B cell (primary cell): Measurements from ENCODE around the gene RNASE3. TPM values are rescaled to one million over a fixed set of nuclear protein-coding genes. Genes with fewer than 3 reads are reported as not detected.
A peak's percentile ranks its signal among the peaks of the same experiment; 100 is the strongest.
"Not testable (repeated sequence)": the region's sequence is repeated elsewhere in the genome, so short reads cannot be mapped to it uniquely, and the experiment has no call there.

Experiments
- ATAC-seq: fragments of 200-7000 bp; cut with Tn5 transposase; one replicate; pipeline ENCODE4 v1.10.0; 2021; ENCODE audit warnings: low read depth, mild to moderate bottlenecking, moderate number of reproducible peaks, moderate library complexity
- CTCF ChIA-PET: fragments of 350-600 bp; sonication (Branson Sonifier 250); formaldehyde crosslinking; loops from one replicate; lab custom pipeline; 2021; ENCODE audit warnings: antibody characterized with exemption, inconsistent platforms; lab: Charles Lee
- POLR2A ChIA-PET: fragments of 350-600 bp; sonication (Branson Sonifier 250); formaldehyde crosslinking; loops from one replicate; lab custom pipeline; 2021; ENCODE audit warnings: antibody characterized with exemption; lab: Charles Lee
- DNase-seq: peaks from one replicate; pipeline ENCODE4 v3.0.0; 2013
- H2AFZ ChIP-seq: 2 replicates; pipeline ENCODE4 v1.6.1; 2012; ENCODE audit warnings: mild to moderate bottlenecking, low read depth, low read length; ENCODE audit not compliant: insufficient read depth, poor library complexity, severe bottlenecking
- H3K27ac ChIP-seq, 2 donors: 1 replicate in 1 of 2; 2 replicates in 1 of 2; pipeline ENCODE4 v1.5.1; 2012 to 2013; ENCODE audit warnings: low read length in 2 of 2, mild to moderate bottlenecking in 2 of 2, moderate library complexity in 1 of 2
- H3K27me3 ChIP-seq, 4 experiments: fragments of 200-600 bp in 1 of 4; sonication (generic) in 1 of 4; replicated peaks in 1 of 4; 1 replicate in 2 of 4; 2 replicates in 2 of 4; pipeline versions ENCODE4 v1.6.1 to v1.7.0; 2013 to 2016; ENCODE audit warnings: low read length in 3 of 4, mild to moderate bottlenecking in 2 of 4, mixed read lengths in 1 of 4, moderate library complexity in 1 of 4; ENCODE audit not compliant: insufficient read depth in 4 of 4, control insufficient read depth in 3 of 4; ENCODE audit errors: control extremely low read depth in 1 of 4
- H3K36me3 ChIP-seq, 2 experiments: replicated peaks in 1 of 2; 1 replicate in 1 of 2; 2 replicates in 1 of 2; pipeline versions ENCODE4 v1.6.1 to v1.7.1; 2013; ENCODE audit warnings: low read length in 1 of 2; ENCODE audit not compliant: insufficient read depth in 2 of 2, control insufficient read depth in 1 of 2; ENCODE audit errors: control extremely low read depth in 1 of 2, extremely low read depth in 1 of 2
- H3K4me1 ChIP-seq, 2 donors: fragments of 200-600 bp in 1 of 2; sonication (generic) in 1 of 2; 1 replicate in 1 of 2; 2 replicates in 1 of 2; pipeline versions ENCODE4 v1.5.1 to v1.6.1; 2013 to 2017; ENCODE audit warnings: low read length in 2 of 2; ENCODE audit not compliant: control insufficient read depth in 2 of 2, insufficient read depth in 2 of 2
- H3K4me2 ChIP-seq: replicated peaks from 2 replicates; pipeline ENCODE3; 2012; ENCODE audit warnings: mild to moderate bottlenecking, low read depth, low read length; ENCODE audit not compliant: poor library complexity, severe bottlenecking
- H3K4me3 ChIP-seq, 5 experiments: fragments of 200-600 bp in 1 of 5; sonication (generic) in 1 of 5; 1 replicate in 3 of 5; 2 replicates in 2 of 5; pipeline versions ENCODE4 v1.5.1 to v1.7.0; 2011 to 2016; ENCODE audit warnings: low read length in 4 of 5, mild to moderate bottlenecking in 4 of 5, low read depth in 2 of 5, control low read depth in 1 of 5, moderate library complexity in 1 of 5; ENCODE audit not compliant: insufficient read depth in 1 of 5; ENCODE audit errors: control extremely low read depth in 1 of 5, extremely low read depth in 1 of 5
- H3K79me2 ChIP-seq: fragments of 200-600 bp; sonication (generic); one replicate; pipeline ENCODE4 v1.6.0; 2016; ENCODE audit warnings: low read length; ENCODE audit not compliant: control insufficient read depth, insufficient read depth
- H3K9ac ChIP-seq: fragments of 200-600 bp; sonication (generic); 2 replicates; pipeline ENCODE4 v1.6.1; 2017; ENCODE audit warnings: mild to moderate bottlenecking, low read length, moderate library complexity
- H3K9me3 ChIP-seq, 3 donors: one replicate each; pipeline versions ENCODE4 v1.6.1 to v1.7.1; 2013; ENCODE audit warnings: low read length in 2 of 3; ENCODE audit not compliant: control insufficient read depth in 2 of 3, insufficient read depth in 1 of 3; ENCODE audit errors: control extremely low read depth in 1 of 3
- H4K20me1 ChIP-seq: 2 replicates; pipeline ENCODE4 v1.6.0; 2012; ENCODE audit warnings: mild to moderate bottlenecking, low read length; ENCODE audit not compliant: insufficient read depth, control insufficient read depth, poor library complexity, severe bottlenecking
- H3K27ac Mint-ChIP-seq: one replicate; pipeline ENCODE4 v1.8.0; 2021; ENCODE audit warnings: mixed read lengths
- H3K27me3 Mint-ChIP-seq: one replicate; pipeline ENCODE4 v1.8.0; 2021; ENCODE audit warnings: mixed read lengths
- H3K4me1 Mint-ChIP-seq: one replicate; pipeline ENCODE4 v1.8.0; 2021; ENCODE audit warnings: mixed read lengths
- H3K4me3 Mint-ChIP-seq: one replicate; pipeline ENCODE4 v1.8.0; 2021; ENCODE audit warnings: mixed read lengths
- H3K9me3 Mint-ChIP-seq: one replicate; pipeline ENCODE4 v1.8.0; 2022; ENCODE audit warnings: mixed read lengths; ENCODE audit not compliant: insufficient read depth
- EZH2 ChIP-seq: IDR thresholded peaks from 2 replicates; pipeline ENCODE4 v1.6.1; 2012; ENCODE audit warnings: borderline replicate concordance, low read depth, mild to moderate bottlenecking, moderate library complexity, low read length; ENCODE audit not compliant: insufficient read depth, poor library complexity, severe bottlenecking
- WGBS: methylation state at CpG from one replicate; pipeline ENCODE4 v1.1.5; 2013; ENCODE audit warnings: missing lambda C conversion rate; ENCODE audit not compliant: insufficient coverage; 5-methylcytosine and 5-hydroxymethylcytosine counted together
- intact Hi-C: fragments of 100-400 bp; cut with micrococcal nuclease; formaldehyde crosslinking; loops from one replicate; pipeline ENCODE4 v1.10.0; 2022
- polyA minus RNA-seq: library from RNA; depleted of rRNA, polyadenylated mRNA; stranded (reverse); fragments of >200 nt; gene quantifications from 2 replicates; pipeline ENCODE4 v1.2.3, GENCODE V29; 2012
- polyA plus RNA-seq: library from polyadenylated mRNA; depleted of rRNA; stranded (reverse); fragments of >200 nt; gene quantifications from 2 replicates; pipeline ENCODE4 v1.2.3, GENCODE V29; 2012
- total RNA-seq, 2 donors: library from RNA; stranded (reverse); fragments of 120-200 nt in 1 of 2; gene quantifications; 1 replicate in 1 of 2; 2 replicates in 1 of 2; pipeline versions ENCODE4 v1.2.3 to v1.2.4, GENCODE V29; 2013 to 2022

The RNASE3 gene
- not detected in 2 replicates for total RNA-seq
- 0.12 TPM for total RNA-seq (2013)
- polyA plus RNA-seq, result not detected in 2 replicates
- not detected in 2 replicates for polyA minus RNA-seq

DNA sequence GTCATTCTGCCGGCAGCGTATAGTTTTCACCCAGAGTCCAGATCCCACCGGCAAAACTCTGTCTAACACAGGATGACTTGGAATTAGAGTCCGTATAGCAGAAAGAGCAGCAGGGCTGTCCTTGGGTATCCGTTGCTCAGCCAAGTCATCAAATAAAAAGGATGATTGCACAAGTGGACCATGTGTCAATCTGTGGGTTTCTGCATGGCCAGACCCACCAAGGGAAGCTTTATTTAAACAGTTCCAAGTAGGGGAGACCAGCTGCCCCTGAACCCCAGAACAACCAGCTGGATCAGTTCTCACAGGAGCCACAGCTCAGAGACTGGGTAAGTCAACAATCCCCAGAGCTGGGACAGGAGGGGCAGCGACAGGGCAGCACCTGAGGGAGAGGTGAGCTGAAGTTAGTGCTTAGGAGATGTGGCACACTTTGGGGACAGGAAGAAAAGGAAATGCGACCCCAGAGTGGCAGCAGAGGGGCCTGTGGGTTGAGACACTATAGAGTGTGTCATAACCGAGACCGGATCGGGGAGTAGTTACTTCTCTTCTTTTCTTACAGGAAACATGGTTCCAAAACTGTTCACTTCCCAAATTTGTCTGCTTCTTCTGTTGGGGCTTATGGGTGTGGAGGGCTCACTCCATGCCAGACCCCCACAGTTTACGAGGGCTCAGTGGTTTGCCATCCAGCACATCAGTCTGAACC is at the start of gene RNASE3:
Gene RNASE3, plus strand, starts transcription at position 260 of the 700 bp plus-strand sequence. Its CDS starts 302 bp downstream, at position 562.
- H3K4me3 ChIP-seq, H3K4me2 ChIP-seq, H3K4me1 Mint-ChIP-seq, H3K36me3 ChIP-seq, H3K79me2 ChIP-seq, ATAC-seq, intact Hi-C loops, H3K27ac ChIP-seq, CTCF ChIA-PET, H3K9me3 ChIP-seq, H4K20me1 ChIP-seq, H2AFZ ChIP-seq, H3K27ac Mint-ChIP-seq, DNase-seq, H3K4me1 ChIP-seq, H3K9ac ChIP-seq, H3K9me3 Mint-ChIP-seq, POLR2A ChIA-PET, H3K4me3 Mint-ChIP-seq: not testable (repeated sequence)
- peaks cover 0 to 10% (median 2%) of the 10 kb centered on the region in 4 experiments for H3K27me3 ChIP-seq
- peaks cover 45% of the 10 kb centered on the region for H3K27me3 Mint-ChIP-seq
- WGBS, result 59% methylated on average over 5 of the region's 11 CpGs

DNA sequence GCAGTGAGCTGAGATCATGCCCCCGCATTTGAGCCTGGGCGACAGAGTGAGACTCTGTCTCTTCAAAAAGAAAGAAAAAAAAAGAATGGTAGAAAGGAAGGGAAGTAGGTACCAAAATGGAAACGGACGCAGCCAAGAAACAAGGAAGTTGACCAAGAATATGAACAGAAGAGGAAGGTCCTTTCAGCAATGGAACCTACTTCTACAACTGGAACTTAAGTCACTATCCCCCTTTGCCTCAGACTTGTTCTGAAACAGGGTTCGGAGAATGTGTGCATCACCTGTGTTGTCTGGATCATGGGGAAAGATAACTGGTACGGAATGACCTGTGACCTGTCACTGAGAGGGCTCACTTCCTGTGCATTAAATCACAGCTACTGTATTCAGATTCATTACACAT is 44.6 kb upstream of the RNASE3 start:
- ChIA-PET POLR2A (interaction anchor here (0.7 kb wide), 1 partner anchor 497 kb away, joined by 3 read pairs; no protein-coding TSS in a partner anchor), CTCF (interaction anchor here (0.7 to 1.4 kb wide), 5 partner anchors 10 to 149 kb away, joined by 3 to 6 read pairs (median 4); no protein-coding TSS in a partner anchor)
- ATAC-seq (no peak), DNase-seq (no peak)
- Histone ChIP-seq H3K36me3 (no peaks in the 10 kb centered on the region), H3K4me3 (no peak overlapping the region), H3K27me3 (peaks cover 0 to 6% (median 0%) of the 10 kb centered on the region in 4 experiments), H2AFZ (no peak overlapping the region), H3K9ac (no peak overlapping the region), H3K4me2 (peak overlapping the region; percentile 2), H3K4me1 (peaks cover 0 to 4% of the 10 kb centered on the region in 2 donors), H4K20me1 (no peaks in the 10 kb centered on the region), H3K27ac (no peak overlapping the region), H3K79me2 (no peaks in the 10 kb centered on the region), H3K9me3 (no peaks in the 10 kb centered on the region)
- peaks cover 2% of the 10 kb centered on the region for H3K9me3 Mint-ChIP-seq
- H3K27ac Mint-ChIP-seq, result no peak overlapping the region
- no peak overlapping the region for H3K4me3 Mint-ChIP-seq
- peaks cover 21% of the 10 kb centered on the region for H3K27me3 Mint-ChIP-seq
- WGBS, result 50% methylated on average over 2 of the region's 6 CpGs
- TF ChIP-seq EZH2, result no peak
- H3K4me1 Mint-ChIP-seq, result peaks cover 8% of the 10 kb centered on the region
- intact Hi-C loops, result no loop called here
